Keratinocyte (primary cell): ENCODE data around the gene CCS.

Experiments used
- EZH2 ChIP-seq: IDR thresholded peaks from one replicate; pipeline ENCODE4 v1.6.1; 2012; ENCODE audit warnings: inconsistent platforms, mild to moderate bottlenecking, low read length, moderate library complexity
- TF ChIP-seq, protein P1 (sequence below), 3 experiments: IDR thresholded peaks in 1 of 3; conservative IDR thresholded peaks in 1 of 3; optimal IDR thresholded peaks in 1 of 3; 2 replicates in 2 of 3; 3 replicates in 1 of 3; pipeline versions ENCODE3 to v1.5.1; 2011; ENCODE audit warnings: low read length in 3 of 3, mild to moderate bottlenecking in 3 of 3, moderate library complexity in 2 of 3, control low read depth in 1 of 3, inconsistent platforms in 1 of 3; ENCODE audit not compliant: insufficient read depth in 2 of 3; ENCODE audit errors: extremely low read depth in 1 of 3

DNA sequence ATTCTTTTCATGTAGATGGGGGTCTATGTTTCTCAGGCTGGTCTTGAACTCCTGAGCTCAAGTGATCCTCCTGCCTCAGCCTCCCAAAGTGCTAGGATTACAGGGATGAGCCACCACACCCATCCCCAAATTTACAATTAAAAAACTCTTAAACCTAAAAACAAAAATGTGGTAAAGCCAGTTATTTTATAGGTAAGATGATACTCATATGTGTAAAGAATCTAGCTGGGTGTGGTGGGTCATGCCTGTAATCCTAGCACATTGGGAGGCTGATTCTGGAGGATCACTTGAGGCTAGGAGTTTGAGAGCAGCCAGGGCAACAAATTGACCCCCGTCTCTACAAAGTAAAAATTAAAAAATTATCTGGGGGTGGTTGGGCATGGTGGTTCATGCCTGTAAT, 19.5 kb downstream of the CCS start:
- TF ChIP-seq, protein P1, sequence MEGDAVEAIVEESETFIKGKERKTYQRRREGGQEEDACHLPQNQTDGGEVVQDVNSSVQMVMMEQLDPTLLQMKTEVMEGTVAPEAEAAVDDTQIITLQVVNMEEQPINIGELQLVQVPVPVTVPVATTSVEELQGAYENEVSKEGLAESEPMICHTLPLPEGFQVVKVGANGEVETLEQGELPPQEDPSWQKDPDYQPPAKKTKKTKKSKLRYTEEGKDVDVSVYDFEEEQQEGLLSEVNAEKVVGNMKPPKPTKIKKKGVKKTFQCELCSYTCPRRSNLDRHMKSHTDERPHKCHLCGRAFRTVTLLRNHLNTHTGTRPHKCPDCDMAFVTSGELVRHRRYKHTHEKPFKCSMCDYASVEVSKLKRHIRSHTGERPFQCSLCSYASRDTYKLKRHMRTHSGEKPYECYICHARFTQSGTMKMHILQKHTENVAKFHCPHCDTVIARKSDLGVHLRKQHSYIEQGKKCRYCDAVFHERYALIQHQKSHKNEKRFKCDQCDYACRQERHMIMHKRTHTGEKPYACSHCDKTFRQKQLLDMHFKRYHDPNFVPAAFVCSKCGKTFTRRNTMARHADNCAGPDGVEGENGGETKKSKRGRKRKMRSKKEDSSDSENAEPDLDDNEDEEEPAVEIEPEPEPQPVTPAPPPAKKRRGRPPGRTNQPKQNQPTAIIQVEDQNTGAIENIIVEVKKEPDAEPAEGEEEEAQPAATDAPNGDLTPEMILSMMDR (optimal IDR thresholded peaks at IDR 0.05 in 1 of 3, IDR thresholded peaks at IDR 0.05 in 1 of 3, conservative IDR thresholded peaks at IDR 0.05 in 1 of 3; ENCODE audit: extremely low read depth in 1 of 3, insufficient read depth in 2 of 3, low read length in 3 of 3) = no peak
- no peak for TF ChIP-seq EZH2
